Measurements from ENCODE around the gene CD58.
"Not testable (repeated sequence)": the region's sequence is repeated elsewhere in the genome, so short reads cannot be mapped to it uniquely, and the experiment has no call there.

The CD58 gene, protein sequence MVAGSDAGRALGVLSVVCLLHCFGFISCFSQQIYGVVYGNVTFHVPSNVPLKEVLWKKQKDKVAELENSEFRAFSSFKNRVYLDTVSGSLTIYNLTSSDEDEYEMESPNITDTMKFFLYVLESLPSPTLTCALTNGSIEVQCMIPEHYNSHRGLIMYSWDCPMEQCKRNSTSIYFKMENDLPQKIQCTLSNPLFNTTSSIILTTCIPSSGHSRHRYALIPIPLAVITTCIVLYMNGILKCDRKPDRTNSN

DNA sequence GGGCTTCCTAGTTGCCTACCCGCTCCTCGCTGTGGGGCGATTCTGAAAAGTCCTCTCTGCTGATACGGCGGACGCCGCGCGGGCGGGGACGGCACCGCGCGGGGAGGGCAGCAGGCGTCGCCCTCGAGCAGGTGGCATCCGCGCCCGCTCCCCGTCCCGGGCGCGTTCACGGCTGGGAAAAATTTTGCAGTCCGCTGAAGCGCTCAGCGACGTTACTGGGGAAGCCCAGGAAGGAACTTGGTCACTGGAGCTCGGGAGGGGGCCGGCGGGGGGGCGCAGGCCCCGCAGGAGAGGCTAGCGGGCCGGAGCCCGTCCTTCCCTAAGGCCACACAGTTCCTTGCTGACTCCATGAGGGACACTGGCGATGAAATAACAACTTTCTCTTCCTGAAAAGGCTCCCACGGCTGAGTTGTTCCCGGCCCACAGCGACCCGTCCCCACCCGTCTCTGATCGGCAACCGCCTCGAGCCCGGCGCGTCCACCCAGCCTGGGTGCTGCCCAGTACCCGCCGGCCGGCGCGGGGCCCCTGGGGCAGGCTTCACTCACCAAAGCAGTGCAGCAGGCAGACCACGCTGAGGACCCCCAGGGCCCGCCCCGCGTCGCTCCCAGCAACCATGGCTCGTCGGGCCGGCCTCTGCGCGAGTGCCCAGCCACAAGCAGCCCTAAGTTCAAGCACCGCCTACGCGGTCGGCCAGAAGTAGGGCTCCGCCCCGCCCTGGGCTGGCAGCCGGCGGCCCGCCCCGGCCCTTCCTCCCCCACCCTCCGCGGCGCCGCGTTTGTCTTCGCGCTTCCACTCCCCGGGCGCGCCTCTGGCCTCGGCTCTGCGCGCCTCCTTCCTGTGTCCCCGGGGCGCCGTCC, at the start of gene CD58:
Gene CD58, minus strand, starts transcription at position 669 of the 857 bp plus-strand sequence. Its CDS starts 54 bp downstream, at position 615.
- DNase-seq (ENCODE audit: low read depth in 2 of 2) = peak; percentile 83 to 90

DNA sequence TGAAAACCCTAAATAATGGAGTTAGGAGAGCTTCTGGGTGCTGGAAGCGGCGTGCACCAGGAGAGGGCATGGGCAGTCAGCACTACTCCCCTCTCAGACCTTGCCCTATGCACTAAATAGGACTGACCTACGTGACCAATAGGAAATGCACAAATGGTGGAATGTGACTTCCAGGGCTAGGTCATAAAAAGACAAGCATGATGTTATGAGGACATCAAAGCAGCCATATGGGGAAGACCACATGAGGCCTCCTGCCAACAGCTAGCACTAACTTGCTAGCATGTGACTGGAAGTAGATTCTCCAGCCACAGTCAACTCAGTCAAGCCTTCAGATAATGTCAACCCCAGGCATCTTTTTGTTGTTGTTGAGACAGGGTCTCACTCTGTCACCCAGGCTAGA, 49.6 kb upstream of the CD58 start:
- not testable (repeated sequence) for DNase-seq (ENCODE audit: low read depth in 2 of 2)

DNA sequence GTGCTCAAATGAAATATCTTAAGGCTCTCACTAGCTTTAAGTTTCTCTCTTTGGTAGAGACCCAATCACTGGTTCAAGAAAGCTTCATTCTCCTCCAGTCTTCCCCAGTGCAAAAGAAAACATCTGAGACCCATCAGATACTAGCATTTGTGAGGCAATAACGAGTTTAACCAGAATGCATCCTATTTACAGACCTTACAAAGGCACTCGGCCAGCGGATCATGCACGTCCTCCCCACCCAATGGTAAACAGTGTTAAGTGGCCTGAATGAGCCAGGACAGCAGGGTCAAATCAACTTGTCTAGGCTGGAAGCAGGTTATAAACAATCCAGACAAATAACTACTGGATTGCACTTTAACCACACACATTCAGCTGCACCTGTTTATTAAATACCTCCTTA, 48.3 kb upstream of the CD58 start:
- not testable (repeated sequence) for DNase-seq (ENCODE audit: low read depth in 2 of 2)

DNA sequence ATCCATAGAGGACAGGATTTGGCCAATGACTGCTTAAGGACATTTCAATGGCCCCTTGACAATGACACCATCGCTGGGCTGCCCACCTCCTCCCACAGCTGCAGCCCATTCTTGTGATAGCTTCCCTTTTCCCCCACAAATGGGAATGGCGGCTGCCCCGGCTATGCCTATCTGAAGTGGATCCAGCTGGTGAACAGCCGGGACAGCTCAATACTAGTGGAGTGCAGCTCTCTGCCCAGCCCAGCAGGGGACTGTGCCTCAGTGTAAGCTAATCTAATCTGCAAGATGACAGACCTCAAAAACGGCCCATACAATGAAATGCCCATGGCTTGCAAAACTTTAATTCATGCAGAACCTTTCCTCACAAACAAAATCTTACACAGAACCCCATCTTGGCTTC, 47.0 kb upstream of the CD58 start:
- DNase-seq (ENCODE audit: low read depth in 2 of 2) = not testable (repeated sequence)

DNA sequence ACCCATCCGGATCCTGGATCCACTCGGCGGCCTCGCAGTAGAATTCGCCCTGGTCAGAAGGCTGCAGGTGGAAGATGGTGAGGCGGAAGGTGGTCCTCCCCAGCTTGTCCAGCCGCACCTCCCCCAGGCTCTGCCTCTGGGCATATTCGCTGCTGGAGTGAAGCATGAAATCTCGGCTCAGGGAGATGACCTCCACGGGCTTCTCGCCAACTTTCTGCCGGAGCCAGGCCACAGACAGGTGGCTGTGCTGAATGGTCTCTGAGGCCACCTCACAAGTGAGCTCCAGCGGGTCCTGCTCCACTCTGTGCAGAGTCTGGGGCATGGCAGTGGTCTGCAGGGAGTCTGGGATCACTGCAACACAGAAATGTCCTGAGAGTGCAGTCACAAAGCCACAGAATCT, 43.0 kb upstream of the CD58 start:
- DNase-seq (ENCODE audit: low read depth in 2 of 2) = not testable (repeated sequence)

DNA sequence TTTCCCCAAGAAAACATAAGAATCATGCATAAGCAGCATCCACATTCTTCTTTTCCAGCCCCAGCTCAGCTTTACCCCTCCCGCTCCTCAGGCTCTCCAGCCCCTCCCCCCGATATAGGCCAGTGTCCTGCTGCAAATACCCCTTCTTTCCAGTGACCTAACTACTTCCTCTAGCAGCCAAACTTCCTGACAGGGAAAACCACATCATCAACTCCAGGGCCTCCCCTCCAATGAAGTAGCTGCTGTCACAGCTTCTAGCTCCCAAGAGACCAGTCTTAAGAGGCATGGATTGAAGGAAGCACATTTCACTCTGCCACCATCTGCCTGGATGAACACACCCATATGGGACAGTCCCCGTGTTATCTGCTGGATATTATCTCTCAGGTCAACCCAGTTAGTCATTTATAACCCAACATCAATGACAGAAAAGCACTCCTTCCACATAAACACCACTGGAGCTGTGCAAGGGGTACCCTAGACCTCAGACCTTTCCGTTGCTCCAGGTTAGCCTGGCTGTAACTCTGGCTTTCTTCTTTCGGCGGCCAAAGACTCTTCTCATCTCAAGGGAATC, 39.1 kb upstream of the CD58 start:
- DNase-seq (ENCODE audit: low read depth in 2 of 2) = not testable (repeated sequence)

DNA sequence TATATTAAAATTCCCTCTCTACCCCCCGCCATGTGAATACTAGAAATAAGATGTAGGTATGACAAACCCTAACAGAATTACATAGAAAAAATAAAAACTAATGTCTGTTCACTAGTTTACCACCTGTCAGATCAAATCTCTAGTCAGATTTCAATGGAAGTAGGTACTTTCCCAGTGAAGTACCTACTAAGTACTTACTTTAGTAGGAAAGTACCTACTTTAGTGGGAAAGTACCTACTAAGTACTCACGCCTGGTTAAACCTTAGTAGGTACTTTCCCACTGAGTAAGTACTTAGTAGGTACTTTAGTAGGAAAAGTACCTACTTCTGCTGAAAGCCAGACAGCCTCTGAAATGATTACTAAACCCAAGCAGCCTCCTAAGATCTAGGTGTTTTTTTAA, 38.0 kb upstream of the CD58 start:
- DNase-seq (ENCODE audit: low read depth in 2 of 2) = not testable (repeated sequence)

DNA sequence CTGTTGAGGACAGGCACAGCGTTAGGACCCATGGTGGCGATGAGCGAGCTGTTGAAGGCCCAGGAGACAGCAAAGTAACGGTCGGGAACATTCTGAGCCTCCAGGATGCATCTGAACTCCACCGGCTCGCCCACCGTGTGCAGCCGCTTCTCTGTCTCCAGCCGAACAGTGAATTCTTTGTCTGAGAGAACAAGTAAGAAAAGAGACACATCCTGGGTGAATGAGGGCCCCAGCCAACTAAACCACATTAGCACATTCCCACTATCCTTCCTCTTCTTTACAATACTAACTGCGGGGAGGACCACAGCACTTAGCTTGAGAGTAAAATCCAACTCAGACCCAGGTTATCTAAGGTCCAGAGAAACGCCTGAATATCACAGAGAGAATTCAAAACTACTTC, 37.3 kb upstream of the CD58 start:
- not testable (repeated sequence) for DNase-seq (ENCODE audit: low read depth in 2 of 2)

DNA sequence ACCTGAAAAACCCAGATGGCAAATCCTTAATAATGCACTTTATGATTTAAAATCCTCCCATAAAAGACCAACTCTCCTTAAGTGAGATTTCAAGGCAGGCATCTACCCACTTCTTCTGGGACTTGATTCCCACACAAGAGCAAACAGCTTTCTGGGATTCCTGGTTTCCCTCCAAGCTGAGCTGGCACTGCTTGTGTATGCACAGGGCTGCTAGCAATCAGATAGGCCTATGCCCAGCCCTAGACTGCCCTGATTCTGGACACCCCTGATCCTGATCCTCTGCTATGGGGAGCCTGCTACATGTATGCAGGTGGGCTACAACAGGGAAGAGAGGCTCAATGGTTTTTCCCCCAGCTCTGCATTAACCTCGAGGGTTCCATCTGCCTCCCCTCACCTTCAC, 36.6 kb upstream of the CD58 start:
- DNase-seq (ENCODE audit: low read depth in 2 of 2) = not testable (repeated sequence)

DNA sequence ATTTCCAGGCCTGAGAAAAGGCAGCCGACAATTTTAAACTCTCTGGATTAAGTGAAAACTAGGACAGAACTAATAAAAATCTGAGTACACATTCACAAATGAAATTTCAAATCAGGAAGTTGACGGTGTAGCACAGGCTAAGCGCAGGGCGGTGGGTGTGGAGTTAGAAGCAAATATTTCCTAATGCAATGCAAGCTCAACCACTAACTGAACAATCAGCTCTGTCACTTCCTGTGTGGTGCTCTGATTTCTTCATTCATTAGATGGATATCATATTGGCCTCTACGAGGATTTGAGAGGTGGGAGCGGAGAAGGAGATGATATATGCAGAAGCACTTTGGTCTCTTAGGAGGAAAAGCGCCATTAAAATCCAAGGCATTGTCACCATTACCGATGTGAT, 35.2 kb upstream of the CD58 start:
- not testable (repeated sequence) for DNase-seq (ENCODE audit: low read depth in 2 of 2)

DNA sequence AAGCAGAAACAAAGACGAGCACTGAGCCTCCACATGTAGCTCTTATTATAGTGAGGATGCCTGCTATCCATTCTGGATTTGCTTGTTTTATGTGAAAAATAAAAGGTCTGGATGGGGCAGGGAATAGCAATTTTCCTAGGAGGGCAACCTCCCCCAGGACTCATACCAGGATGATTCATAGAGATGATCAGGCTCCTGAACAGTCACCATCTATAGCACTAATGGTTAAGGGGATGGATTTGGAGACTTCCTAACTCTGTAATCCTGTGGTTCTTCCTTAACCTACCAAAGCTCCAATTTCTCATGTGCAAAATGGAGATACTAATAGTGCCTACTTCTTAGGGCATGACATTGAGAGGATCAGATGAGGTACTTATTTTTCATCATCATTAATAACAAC, 34.5 kb upstream of the CD58 start:
- DNase-seq (ENCODE audit: low read depth in 2 of 2) = no peak

DNA sequence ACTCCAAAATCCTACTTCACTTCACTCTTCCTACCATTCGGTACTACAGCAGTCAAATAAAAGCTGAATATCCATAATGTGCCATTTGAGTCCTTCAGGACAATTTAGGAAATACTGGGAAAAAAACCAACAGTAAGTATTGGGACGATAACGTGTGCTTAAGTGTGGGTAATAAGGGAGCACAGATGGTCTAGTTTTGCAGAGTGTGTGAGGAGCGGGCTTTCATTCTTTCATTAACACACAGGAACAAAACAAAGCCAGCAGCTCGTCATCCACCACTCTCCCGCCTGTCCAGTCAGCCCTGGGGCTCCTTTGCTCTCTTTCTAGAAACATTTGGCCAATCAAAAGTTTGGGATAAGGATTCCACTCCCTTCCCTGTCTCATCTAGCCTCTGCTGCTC, 33.6 kb upstream of the CD58 start:
- not testable (repeated sequence) for DNase-seq (ENCODE audit: low read depth in 2 of 2)

DNA sequence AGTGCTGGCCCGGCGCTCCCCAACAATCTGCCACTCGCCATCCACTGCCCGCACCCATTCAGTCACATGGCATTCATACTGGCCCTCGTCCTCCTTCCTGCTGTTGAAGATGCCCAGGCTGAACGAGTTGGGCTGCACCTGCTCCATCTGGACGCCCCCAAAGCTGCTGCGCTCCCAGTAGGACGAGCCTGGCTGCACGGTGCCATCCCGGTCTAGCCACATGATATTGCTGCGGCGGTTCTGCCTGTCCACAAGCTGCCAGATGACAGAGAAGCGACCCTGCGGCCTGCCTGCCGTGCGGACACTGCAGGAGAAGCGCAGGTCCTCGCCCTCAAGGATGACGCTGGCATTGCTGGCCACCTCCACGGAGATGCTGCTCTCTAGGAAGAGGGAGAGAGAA, 32.8 kb upstream of the CD58 start:
- DNase-seq (ENCODE audit: low read depth in 2 of 2) = not testable (repeated sequence)

DNA sequence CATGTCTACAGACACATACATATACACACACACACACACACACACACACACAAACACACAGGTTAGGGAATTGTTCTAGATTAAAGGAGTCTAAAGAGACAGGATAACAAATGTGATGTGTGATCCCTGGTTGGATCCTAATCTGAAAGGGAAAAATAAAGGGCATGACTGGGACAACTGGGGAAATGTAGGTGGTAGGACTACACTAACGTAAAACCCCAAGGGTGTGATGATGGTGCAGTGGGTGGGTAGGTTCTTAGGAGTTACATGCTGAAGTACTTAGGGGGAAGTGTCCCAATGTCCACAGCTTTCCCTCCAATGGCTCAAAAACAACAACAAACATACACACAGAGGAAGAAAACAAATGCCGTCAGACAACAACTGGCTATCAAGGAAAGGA, 28.5 kb upstream of the CD58 start:
- not testable (repeated sequence) for DNase-seq (ENCODE audit: low read depth in 2 of 2)

DNA sequence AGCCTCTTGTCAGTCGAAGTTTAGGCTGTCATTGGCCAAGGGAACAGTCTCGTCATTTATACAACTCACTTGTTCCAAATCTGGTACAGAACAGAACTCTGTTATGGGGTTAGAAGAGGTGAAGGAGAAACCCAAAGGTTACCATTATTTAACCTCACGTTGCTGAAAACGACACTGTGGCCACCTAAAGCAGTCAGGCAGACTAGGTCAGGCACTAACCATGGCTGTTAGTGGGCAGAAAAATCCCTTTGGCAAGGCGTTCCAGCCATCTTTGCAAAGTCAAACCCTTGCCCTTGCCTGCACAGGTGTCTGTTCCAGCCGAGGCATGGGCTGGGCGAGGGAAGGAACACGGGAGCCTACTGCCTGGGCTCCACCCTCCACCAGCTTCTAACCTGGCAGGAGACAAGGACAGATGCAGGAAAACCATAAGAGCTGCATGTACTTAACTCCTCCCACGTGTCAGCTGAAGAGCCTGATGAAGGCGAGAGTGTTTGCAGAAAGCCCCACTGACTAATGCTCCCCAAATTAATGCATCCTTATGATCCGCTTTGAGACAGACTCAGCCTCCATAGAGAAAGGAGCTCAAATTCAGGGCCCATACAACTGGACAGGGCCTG, 27.7 kb upstream of the CD58 start:
- DNase-seq (ENCODE audit: low read depth in 2 of 2) = not testable (repeated sequence)

DNA sequence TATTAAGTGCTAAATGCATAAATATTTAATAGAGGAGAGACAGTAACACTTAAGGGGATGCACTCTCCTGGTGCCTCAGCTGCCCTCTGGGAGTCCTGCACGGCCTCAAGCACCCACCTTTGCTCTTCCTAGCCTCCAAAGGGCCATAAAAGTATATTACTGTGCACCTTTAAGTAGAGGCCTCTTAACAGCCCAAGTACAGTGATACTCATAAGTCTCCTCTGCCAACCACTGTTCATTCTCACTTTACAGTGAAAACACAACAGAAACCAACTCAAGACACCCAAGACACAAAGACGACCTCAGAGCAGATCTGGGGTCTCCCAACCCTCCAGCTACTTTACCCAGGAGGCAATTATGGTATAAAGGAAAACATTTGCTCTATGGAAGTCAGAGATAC, 26.6 kb upstream of the CD58 start:
- DNase-seq (ENCODE audit: low read depth in 2 of 2) = not testable (repeated sequence)

DNA sequence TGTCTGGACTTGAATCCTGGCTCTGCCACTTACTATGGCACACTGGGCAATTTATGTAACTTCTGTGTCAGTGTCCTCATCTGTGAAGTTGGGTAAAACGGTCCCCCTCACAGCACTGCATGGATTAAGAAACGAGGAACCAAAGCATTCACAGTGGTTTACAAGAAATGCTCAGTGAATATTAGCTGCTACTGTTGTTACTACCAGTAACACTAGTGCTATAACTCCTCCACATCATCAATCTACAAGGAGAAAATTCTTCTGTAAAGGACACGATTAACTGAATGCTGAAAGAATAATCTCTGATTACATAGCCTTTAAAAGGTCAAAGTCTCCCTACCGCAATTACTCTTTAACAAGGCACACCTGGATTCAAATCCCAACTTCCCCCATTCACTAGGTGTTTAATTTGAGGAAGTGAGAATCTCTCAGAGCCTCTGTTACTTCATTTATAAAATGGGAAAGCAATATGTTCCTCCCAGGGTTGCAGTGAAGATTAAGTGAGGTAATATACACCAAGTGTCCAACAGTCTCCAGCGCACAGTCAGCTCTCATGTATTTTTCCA, 26.0 kb upstream of the CD58 start:
- not testable (repeated sequence) for DNase-seq (ENCODE audit: low read depth in 2 of 2)

DNA sequence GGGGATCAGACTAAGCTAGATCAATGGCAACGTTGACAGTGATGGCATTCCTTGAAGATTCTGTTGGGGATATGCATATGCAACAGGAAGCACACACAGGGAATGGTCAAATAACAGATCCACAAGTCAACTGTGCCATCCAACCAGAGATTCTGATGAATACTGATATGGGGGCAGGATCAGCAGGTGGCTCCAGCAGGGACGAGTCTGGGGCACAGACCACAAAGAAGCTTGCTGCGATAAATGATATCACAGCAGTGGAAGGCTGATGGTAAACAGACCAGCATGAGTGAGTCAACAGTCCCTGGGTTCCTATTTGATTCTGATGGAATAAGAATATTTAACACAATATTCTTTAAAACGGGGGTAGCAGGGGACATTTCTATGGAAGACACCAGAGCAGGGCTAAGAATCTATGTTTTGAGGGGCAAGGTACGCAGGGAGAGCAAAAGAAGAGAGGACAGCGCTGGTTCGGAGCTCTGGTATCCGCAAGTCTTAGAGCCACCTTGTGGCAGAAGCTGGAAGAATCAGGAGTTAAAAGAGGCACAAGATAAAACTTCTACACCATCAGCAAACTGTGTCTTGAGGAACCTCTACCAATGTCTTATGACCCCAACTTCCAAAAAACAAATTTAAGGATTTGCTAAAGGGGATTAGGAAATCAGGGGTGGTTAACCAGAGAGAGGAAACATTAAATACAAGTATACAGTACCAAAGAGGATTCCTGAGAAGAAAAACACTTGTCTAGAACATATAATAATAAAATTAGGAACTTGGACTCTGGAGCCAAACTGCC, 25.3 kb upstream of the CD58 start:
- DNase-seq (ENCODE audit: low read depth in 2 of 2) = peak in 1 of 2 donors; percentile 9

DNA sequence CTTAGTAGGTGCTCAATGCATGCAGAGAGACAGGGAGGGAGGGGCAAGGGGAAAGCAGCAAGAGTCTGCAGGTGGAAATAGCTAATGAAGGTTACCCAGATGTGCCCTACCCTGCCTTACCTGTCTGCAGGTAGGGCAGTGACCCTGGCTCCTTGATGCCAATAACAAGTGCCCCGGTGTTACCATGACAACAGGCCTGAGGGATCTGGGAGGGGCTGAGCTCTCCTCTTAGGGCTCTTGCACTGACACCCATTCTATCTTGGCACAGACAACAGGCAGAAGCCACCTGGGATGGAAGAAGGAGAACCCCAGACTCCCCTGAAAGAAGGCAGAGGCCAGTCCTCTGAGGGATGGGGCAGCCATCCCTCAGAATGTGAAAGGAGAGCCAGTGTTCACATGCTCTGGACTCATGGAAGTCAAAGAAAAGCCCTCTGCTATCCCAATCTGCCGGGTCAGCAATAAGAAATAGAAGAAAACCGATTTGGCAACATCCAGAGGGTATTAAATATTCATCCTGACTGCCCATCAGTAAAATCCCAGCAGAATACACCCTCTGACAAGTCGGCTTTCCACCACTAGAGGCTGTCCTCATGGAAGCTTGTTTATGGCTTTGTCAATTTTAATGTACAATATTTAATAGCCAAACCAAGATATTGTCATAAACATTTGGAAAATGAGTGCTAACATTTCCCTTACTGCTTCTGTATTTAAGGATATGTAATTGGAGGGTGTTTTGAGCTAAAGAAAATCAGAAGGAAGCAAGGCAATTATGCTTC, 24.4 kb upstream of the CD58 start:
- not testable (repeated sequence) for DNase-seq (ENCODE audit: low read depth in 2 of 2)

DNA sequence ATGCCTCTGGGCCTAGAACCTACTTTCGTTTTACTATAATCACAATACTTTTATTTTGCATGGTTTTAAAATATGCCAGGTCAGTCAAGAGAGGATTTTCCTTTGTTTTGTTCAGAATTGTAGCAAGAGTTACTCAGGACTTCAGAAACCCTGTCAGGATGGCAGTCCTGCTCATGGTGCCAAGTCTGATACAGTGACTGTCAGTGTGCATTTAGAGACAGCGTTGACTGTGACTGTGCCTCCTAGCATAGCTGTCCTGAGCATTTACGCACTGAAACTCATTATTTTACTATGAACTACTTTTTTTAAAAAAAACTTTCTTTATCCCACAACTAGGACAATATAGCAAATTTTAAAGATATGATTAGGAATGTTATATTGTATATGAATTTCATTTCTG, 23.2 kb upstream of the CD58 start:
- DNase-seq (ENCODE audit: low read depth in 2 of 2) = not testable (repeated sequence)
